ENCODE results near the gene TRIM66.

Gene TRIM66

GRCh38 chr11:8605971-8606563 lies 76.4 kb downstream of the TRIM66 start:
- DNase-seq, result no peak

DNA sequence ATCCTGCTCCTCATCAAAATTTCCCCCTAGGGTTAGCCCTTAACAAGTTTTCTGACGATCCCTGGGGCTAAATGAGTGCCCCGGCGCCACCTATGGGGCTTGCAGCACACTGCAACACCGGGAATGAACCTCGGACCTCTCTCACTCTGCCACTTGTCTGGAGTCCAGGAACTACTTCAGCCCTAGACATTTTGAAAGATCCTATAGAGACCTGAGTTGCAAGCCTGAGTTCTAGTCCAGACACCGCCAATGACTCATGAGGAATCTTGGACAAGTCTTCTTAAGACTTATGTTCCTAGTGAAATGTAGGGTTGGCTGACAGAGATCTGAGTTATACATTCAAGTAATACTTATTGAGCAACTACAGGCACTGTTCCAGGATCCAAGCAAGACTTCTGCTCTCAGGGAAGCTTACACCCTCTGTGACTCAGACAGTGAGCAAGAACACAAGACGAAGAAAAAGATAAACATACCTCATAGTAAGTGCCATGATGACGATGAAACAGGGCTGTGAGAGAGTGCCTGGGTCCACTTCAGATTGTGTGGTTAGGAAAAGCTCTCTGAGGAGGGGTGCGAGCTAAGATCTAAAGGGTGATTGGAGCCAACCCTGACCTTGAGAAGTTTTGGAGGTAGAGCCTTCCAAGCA lies 78.3 kb downstream of the TRIM66 start:
- no peak for DNase-seq

DNA sequence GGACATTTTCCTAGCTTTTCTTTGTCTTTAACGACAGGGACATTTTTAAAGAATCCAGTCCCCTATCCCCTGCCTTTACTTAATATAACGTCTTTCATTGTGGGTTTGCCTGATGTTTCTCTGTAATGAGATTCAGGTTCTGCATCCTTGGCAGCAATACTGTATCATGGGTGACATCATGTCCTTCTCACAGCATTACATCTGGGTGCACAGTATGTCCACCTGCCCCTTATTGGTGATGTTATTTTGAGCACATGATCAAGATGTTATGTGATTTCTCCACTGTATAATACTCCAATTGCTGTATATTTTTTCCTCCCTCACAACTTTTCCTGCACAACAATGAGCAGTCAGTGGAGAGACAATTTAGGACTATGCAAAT lies 78.8 kb downstream of the TRIM66 start:
- no peak for DNase-seq

DNA sequence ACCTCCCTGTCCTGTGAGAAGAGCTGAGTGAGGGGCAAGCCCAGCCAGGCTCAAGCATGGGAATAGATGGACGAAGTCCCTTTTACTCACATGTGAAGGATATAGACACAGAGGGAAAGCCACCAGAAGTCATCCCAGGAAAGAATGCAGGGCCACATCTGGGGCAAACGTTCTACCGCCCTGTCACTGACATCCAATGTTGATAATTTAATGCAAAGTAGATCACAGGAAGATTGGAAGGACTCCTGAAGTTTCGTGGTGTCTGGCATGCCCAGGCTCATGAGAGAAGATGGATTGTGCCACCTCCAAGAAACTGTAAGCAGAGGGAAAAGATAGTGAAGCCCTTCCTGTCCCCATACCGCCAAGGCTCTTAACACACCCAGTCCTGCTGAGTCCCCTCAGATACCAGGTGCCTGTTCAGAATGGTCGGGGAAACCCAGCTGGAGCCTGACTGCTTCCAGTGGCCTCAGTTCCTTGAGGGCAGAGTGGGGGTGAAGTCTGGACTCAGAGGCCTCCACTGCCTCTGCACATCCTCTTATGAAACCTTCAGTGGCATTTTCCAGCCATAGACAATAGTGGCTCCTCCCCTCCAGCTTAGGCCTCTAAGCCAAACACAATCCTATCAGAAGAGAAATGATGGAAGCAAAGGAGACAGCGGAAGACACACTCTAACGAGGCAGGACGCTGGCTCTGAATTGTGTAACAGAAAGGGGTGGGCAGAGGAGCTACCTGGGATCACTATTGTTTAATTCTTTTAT lies 80.9 kb downstream of the TRIM66 start:
- no peak for DNase-seq

DNA sequence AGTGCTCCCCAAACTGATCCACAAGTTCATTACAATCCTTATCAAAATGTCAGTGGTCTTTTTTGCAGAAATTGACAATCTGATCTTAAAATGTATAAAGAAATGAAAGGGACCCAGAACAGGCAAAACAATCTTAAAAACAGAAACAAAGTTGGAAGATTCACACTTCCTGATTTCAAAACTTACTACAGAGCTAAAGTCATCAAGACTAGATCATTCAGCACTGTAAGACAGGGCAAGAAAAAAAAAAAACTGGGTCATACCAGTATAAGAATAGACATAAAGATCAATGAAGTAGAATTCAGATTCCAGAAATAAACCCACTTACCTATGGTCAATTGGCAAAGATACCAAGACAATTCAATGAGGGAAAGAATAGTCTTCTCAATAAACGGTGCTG lies 84.0 kb downstream of the TRIM66 start:
- no peak for DNase-seq

GRCh38 chr11:8597182-8597581 lies 85.3 kb downstream of the TRIM66 start:
- DNase-seq, result no peak

DNA sequence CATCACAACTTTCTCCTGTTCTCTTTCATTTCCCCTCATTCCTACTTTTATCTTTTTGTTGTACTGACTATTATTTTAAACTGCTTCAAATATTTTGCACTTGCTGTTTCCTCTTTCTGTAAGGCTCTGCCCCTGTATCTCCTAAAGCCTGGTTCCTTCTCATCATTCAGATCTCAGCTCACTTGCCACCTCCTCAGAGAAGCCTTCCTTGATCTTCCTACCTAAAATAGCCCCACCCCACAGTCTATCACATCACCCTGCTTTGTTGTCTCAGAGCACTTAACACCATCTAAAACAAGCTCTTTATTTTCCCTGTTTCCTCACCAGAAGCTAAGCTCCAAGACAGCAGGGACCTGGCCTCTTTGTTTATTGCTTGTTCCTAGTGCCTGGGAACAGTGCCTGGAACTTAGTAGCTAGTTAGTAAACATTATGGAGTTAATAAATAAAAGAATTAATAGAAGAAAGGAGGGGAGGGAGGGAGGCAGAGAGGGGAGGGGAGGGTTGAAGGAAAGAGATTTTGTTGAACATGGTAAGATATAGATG lies 85.9 kb downstream of the TRIM66 start:
- DNase-seq, result no peak

GRCh38 chr11:8593935-8594909 lies 88.2 kb downstream of the TRIM66 start, which contains the start of gene STK33:
Gene STK33, minus strand, starts transcription at chr11:8594228. Its CDS starts 119,323 bp downstream, at chr11:8474905.
- no peak for DNase-seq

DNA sequence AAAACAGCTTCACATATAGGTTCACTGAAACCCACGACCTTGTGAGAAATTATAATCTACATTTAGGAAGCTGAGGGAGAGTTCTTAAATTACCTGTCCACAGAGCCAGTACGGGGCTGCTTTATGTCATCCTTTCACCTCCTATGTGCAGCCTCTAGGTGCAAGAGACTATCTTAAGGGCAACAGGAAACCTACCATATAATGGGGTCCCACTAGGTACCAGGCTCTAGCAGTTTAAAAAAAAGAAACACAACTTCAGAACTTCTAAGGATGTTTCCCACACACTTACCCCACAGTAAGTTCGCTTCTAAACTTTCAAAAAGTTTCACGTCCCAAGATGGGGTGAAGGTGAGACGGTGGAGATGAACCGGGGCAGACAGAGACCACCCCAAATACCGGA lies 89.0 kb downstream of the TRIM66 start:
- no peak for DNase-seq

DNA sequence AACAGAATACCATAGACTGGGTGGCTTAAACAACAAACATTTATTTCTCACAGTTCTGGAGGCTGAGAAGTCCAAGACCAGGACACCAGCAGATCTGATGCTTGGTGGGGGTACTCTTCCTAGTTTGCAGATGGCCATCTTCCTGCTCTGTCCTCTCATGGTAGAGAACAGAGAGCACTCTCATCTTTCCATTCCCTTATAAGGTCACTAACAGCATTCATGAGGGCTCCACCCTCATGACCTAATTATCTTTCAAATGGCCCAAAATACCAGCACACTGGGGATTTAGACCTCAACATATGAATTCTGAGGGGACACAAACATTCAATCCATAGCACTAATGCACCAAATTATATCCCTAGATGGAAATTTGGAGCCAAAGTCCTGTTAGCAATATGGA lies 94.5 kb downstream of the TRIM66 start:
- DNase-seq, result no peak

DNA sequence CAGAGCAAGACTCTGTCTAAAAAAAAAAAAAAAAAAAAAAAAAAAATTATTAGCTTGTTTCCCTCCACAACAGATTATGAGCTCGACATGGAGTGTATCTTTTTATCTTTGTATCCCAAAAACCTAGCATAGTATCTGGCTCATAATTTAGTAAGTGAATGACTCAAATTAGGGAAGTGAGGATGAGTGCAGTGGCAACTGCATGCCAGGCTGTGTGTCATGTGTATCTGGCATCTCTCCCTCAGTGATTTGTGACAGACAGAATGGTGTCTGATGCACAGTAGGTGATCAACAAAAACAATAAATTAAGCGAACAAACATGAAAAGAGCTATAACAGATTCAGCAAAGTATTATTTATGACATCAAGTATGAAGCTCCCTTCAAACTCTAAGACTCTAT lies 95.7 kb downstream of the TRIM66 start:
- no peak for DNase-seq

- DNase-seq, result no peak
Measured at GRCh38 chr11:8586184-8586583, 96.3 kb downstream of the TRIM66 start.

DNA sequence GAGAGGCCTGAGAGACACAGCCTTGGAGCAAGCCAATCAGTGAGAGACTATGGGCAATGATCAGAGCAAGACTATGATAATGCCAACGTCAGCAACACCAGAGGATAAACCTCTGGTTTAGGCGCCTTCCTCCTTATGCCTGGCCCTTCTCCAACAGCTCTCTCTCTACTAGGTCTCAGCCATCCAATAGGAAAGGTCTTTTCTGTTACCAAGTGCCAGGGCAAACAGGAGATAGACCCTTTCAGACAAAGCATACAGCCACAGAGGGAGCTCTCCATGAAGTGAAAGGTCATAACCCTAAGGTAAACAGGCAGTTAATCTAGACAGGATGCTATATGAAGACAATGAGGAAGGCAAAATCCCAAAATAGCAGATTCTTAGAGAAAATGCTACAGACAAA lies 98.0 kb downstream of the TRIM66 start:
- no peak for DNase-seq

DNA sequence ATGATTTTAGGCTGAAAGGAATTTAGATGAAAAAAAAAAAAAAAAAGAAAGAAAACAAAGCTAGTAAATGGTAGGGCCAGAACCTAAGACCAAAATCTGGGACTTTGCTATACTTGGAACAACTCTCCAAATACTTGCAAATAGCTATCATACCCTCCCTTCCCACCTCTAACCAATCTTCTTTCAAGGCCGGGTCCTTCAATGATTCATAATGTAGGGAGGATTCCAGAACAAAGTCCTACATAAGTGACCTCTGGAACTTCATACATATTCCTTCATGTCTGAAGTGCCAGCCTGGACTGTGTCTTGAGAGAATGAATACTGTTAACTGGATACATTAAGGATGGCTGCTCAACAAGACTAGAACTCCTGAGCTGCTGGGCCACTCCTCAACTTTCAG lies 98.4 kb downstream of the TRIM66 start:
- DNase-seq, result no peak

- DNase-seq, result no peak
Measured at GRCh38 chr11:8581300-8581699, 101.2 kb downstream of the TRIM66 start.

- no peak for DNase-seq
Measured at GRCh38 chr11:8577791-8578581, 104.5 kb downstream of the TRIM66 start.

DNA sequence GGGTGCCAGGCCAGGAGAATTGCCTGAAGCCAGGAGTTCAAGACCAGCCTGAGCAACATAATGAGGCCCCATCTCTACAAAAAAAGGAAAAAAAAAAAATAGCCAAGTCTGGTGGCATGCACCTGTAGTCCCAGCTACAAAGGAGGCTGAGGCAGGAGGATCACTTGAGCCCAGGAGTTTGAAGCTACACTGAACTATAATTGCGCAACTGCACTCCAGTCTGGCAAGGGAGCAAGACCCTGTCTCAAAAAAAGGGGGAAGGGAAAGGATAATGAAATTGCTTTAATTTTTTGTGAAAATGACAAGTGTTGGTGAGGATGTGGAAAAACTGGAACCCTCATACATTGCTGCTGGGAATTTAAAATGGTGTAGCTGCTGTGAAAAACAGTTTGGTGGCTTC lies 107.7 kb downstream of the TRIM66 start:
- no peak for DNase-seq

DNA sequence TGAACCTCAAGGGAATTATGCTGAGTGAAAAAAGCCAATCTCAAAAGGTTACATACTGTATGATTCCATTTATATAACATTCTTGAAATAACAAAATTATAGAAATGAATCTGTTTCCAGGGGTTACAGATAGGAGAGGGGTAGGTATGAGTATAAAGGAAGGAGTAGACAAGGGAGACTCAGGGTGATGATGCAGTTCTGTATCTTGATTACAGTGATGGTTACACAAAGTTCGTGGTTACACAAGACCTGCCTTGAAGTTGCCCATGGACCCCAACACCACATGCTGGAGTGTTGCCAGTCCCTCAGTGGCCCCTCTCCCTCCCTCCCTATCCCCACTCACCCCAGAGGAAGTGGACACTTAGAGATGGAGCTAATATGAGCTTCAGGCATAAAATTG lies 108.7 kb downstream of the TRIM66 start:
- no peak for DNase-seq

GRCh38 chr11:8567602-8568198 lies 114.8 kb downstream of the TRIM66 start:
- DNase-seq, result no peak

DNA sequence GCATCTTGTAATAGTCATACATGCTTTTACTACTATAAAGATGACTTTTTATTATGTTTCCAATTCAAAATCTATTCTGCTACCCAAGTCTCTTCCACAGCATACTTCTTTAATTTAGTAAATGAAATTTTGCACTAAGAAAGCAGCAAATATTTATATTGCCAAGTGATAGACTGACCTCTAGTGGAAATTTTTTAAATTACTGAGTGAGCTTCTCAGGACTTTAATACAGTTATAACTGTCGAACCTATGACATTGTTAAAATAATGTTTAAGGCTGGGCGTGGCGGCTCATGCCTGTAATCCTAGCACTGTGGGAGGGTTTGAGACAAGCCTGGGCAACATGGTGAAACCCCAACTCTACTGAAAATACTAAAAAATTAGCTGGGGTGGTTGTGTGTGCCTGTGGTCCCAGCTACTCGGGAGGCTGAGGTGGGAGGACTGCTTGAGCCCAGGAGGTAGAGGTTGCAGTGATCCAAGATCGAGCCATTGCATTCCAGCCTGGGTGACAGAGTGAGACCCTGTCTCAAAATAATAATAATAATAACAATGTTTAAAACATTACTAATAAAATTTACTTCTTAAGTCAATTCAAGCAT lies 115.8 kb downstream of the TRIM66 start:
- no peak for DNase-seq

- no peak for DNase-seq
Measured at GRCh38 chr11:8564526-8564925, 117.9 kb downstream of the TRIM66 start.

Data from stimulated activated naive CD4-positive, alpha-beta T cell treated with Interleukin-2 at 50 U/mL for 16 hours (primary cell).